ENCODE results near the gene MSX2.

The MSX2 gene

GRCh38 chr5:174733091-174733690 lies 8.8 kb downstream of the MSX2 start:
- POLR2A ChIA-PET = no interaction called here
- CTCF ChIA-PET = no interaction called here
- DNase-seq (ENCODE audit: extremely low spot score) = no peak
- no peak for TF ChIP-seq CTCF (IDR thresholded peaks at IDR 0.05; ENCODE audit: control extremely low read depth, extremely low read depth, low read depth, missing control alignments)

DNA sequence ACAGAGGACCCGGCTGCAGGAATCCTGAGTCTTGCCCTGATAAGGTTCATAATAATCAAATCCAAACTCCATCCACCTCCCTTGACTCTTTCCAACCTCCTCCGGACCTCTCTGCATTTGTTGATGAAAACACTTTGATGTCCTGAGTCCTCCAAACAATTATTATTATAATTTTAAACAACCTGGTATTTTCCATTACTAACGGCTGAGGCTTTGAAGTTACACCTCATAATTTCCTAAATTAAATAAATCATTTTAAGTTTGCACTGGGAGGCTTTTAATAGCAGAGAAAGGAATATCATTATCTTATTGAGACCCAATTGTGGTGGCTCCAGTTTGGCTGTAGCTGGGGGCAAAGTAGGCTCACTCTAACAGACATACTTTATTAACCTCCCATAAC lies 9.5 kb downstream of the MSX2 start:
- no peak for TF ChIP-seq CTCF (IDR thresholded peaks at IDR 0.05; ENCODE audit: control extremely low read depth, extremely low read depth, low read depth, missing control alignments)
- ChIA-PET CTCF (no interaction called here), POLR2A (no interaction called here)
- no peak for DNase-seq (ENCODE audit: extremely low spot score)

DNA sequence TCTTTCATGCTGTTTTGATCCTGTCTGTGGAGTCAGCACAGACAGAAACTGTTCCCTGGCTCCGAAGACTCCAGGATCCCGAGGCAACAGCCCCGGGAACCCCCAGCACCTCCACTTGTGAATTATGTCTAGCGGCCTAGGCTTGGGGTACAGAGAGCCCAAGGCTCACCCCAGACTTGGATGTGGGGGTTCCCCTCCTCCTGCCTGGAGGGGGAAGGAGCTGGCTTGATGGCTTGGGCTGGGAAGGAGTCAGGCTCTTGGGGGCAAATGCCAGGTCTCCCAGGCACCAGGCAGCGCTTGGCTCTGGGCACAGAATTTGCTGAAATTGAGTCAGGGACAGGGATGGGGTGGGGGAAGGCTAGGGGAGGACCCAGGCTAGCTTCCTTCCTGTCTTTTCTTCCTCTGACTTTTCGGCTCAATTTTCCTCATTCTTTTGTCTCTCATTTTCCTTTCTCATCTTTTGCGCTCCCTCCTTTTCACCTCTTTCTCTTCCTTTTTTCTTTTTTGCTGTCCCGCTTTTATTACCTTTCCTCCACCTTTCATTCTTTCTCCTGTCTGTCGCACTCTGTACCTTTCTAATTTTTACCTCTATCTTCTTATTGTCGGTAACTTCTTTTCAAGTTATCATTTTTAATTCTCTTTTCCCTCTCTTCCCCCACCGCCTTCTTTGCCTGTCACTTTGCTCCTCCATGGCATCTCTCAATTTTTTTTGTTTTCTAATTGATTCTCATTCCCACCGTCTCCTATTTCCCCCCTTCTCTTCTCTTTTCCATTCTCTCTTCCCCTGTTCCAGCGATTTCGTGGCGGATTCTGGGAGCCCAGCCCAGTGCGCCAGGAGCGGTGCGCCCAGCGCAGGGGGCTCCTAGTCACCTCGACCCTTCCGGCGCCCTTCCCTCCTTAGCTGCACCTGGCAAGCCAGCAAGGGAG lies 10.5 kb downstream of the MSX2 start:
- TF ChIP-seq CTCF (IDR thresholded peaks at IDR 0.05; ENCODE audit: control extremely low read depth, extremely low read depth, low read depth, missing control alignments) = no peak
- ChIA-PET CTCF (no interaction called here), POLR2A (no interaction called here)
- DNase-seq (ENCODE audit: extremely low spot score) = no peak

- ChIA-PET CTCF (no interaction called here), POLR2A (no interaction called here)
- DNase-seq (ENCODE audit: extremely low spot score) = no peak
- no peak for TF ChIP-seq CTCF (IDR thresholded peaks at IDR 0.05; ENCODE audit: control extremely low read depth, extremely low read depth, low read depth, missing control alignments)
Observed at GRCh38 chr5:174735498-174736330, 11.3 kb downstream of the MSX2 start.

- CTCF ChIA-PET = no interaction called here
- TF ChIP-seq CTCF (IDR thresholded peaks at IDR 0.05; ENCODE audit: control extremely low read depth, extremely low read depth, low read depth, missing control alignments) = no peak
- DNase-seq (ENCODE audit: extremely low spot score) = no peak
- POLR2A ChIA-PET = no interaction called here
Observed at GRCh38 chr5:174736331-174736721, 11.9 kb downstream of the MSX2 start.

DNA sequence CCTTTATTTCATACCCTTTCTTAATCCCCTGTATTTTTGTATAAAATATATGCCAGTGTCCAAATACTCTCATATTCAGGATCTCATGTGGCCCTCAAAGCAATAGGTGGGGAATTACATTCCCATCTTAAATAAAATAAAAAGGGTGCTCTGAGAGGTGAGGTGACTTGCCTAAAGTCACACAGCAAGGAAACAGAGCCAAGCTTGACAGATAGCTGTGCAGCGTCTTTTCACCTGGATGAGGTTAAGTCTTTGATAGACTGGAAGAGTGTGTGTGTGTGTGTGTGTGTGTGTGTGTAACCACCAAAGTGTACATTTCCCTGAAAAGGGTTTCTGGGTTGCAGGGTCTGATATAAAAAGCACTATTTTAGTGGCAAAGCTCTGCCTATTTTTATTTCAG lies 12.4 kb downstream of the MSX2 start:
- POLR2A ChIA-PET = no interaction called here
- CTCF ChIA-PET = no interaction called here
- TF ChIP-seq CTCF (IDR thresholded peaks at IDR 0.05; ENCODE audit: control extremely low read depth, extremely low read depth, low read depth, missing control alignments) = no peak
- no peak for DNase-seq (ENCODE audit: extremely low spot score)
